Psoas muscle (tissue), 8 donors: Measurements from ENCODE around the gene CDH4. TPM values are rescaled to one million over a fixed set of nuclear protein-coding genes. Genes with fewer than 3 reads are reported as not detected.

ENCODE experiments used
- ATAC-seq, 4 donors: fragments of 200-7000 bp; cut with Tn5 transposase; one replicate each; pipeline ENCODE4 v1.9.1; 2020; ENCODE audit warnings: moderate library complexity in 3 of 4, mild to moderate bottlenecking in 2 of 4
- DNase-seq, 2 donors: peaks; one replicate each; pipeline ENCODE4 v3.0.0-alpha.2; 2020
- H3K27ac ChIP-seq: fragments of 200-600 bp; one replicate; pipeline ENCODE4 v1.8.0; 2022
- H3K27me3 ChIP-seq, 3 donors: fragments of 200-600 bp in 1 of 3; one replicate each; pipeline versions ENCODE4 v1.6.1 to v1.8.0; 2013 to 2022; ENCODE audit warnings: low read length in 2 of 3, mild to moderate bottlenecking in 2 of 3, moderate library complexity in 1 of 3; ENCODE audit not compliant: insufficient read depth in 3 of 3
- H3K36me3 ChIP-seq, 2 donors: fragments of 200-600 bp in 1 of 2; one replicate each; pipeline versions ENCODE4 v1.6.1 to v1.8.0; 2013 to 2022; ENCODE audit warnings: low read depth in 1 of 2, mild to moderate bottlenecking in 1 of 2, moderate library complexity in 1 of 2; ENCODE audit not compliant: insufficient read depth in 1 of 2
- H3K4me1 ChIP-seq: fragments of 200-600 bp; one replicate; pipeline ENCODE4 v1.8.0; 2022
- H3K4me3 ChIP-seq: fragments of 200-600 bp; one replicate; pipeline ENCODE4 v1.8.0; 2022; ENCODE audit warnings: mild to moderate bottlenecking
- H3K9me3 ChIP-seq: fragments of 200-600 bp; one replicate; pipeline ENCODE4 v1.8.0; 2022
- WGBS, 3 donors: extraction: QIAGEN DNeasy Blood & Tissue Kit; methylation state at CpG; one replicate each; pipeline versions ENCODE4 v1.1.6 to v1.1.7; 2013; 5-methylcytosine and 5-hydroxymethylcytosine counted together
- intact Hi-C, 2 donors: fragments of 100-400 bp; cut with DNase I; formaldehyde crosslinking; loops; one replicate each; pipeline versions ENCODE4 v1.11.0 to v1.14.2; 2022
- polyA plus RNA-seq, 3 donors: library from polyadenylated mRNA; stranded (reverse); fragments of 200-250 nt; gene quantifications; one replicate each; pipeline ENCODE4 v1.2.3, GENCODE V29; 2013
- total RNA-seq, 4 donors: library from RNA; stranded (reverse); fragmentation: NEBNext Ultra II Directional in 2 of 4; extraction: Animal tissue kit (Norgen Biotek cat#: 25700) in 2 of 4; gene quantifications; one replicate each; pipeline versions ENCODE4 v1.2.1 to v1.2.4, GENCODE V29; 2021 to 2023
- TF ChIP-seq, protein P1 (sequence below): fragments of 200-600 bp; IDR thresholded peaks from one replicate; pipeline ENCODE4 v1.8.0; 2022; ENCODE audit warnings: antibody characterized with exemption
- donor health status: healthy with polysubstance abuse.
- donor health status: DM: no; HTN: no; CAD: no; lungs with moderate emphysema.
- donor health status: Bipolar disorder and iron deficiency.
- donor health status: healthy.
- donor health status: DM: yes; HTN: yes; CAD: no.
- donor health status: DM: no; HTN: no; CAD: no.
- donor health status: DM: no; HTN: no; CAD: no.
- donor health status: DM: yes; HTN: yes; CAD: no.

The CDH4 gene
- total and polyA plus RNA-seq, 7 donors: 0.26 to 1.0 (median 0.34) TPM

DNA sequence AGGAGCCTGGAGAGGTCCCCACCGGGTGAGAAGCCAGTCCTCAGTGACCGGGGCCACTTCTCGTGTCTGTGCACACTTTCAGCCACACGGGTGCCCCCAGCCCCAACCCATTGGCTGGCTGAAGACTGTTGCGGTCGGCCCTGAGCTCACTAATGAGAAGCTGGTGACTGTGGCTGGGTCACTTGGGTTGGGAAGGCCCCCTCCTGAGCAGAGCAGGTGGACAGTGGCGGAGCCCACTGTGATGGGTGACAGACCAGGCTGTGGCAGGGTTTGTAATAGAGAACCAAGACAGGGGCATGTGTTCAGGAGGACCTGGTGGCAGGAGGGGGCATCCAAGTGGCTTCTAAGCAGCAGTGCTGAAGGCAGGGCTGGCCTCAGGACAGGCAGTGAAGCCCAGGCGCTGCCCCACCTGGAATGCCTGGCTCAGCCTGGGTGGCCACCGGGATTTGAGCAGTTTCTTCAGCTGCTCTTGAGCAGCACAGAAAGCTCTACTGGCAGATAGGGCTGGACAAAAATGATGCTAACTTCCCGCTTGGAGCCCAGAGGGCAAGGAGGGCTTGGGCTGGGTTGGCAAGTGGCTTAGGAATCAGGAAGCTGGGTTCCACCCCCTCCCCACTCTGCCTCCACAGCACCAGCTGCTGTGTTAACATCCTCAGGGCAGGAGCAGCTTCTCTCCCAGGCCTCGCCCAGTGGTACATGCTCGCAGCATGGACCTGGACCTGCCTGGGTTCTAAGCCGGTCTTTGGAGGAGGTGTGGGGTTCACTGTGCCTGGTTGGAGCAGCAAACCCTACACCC, 256.4 kb downstream of the CDH4 start:
- Histone ChIP-seq H3K27ac (no peak overlapping the region), H3K4me1 (no peaks in the 10 kb centered on the region), H3K9me3 (no peaks in the 10 kb centered on the region), H3K36me3 (no peaks in the 10 kb centered on the region), H3K27me3 (no peaks in the 10 kb centered on the region), H3K4me3 (no peak overlapping the region)
- TF ChIP-seq, protein P1, sequence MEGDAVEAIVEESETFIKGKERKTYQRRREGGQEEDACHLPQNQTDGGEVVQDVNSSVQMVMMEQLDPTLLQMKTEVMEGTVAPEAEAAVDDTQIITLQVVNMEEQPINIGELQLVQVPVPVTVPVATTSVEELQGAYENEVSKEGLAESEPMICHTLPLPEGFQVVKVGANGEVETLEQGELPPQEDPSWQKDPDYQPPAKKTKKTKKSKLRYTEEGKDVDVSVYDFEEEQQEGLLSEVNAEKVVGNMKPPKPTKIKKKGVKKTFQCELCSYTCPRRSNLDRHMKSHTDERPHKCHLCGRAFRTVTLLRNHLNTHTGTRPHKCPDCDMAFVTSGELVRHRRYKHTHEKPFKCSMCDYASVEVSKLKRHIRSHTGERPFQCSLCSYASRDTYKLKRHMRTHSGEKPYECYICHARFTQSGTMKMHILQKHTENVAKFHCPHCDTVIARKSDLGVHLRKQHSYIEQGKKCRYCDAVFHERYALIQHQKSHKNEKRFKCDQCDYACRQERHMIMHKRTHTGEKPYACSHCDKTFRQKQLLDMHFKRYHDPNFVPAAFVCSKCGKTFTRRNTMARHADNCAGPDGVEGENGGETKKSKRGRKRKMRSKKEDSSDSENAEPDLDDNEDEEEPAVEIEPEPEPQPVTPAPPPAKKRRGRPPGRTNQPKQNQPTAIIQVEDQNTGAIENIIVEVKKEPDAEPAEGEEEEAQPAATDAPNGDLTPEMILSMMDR: no peak
- intact Hi-C loops: no loop called here
- 85 to 88% (median 87%) methylated on average over 13 of the region's 13 CpGs for WGBS, 3 donors
- no peak for DNase-seq
- no peak for ATAC-seq

DNA sequence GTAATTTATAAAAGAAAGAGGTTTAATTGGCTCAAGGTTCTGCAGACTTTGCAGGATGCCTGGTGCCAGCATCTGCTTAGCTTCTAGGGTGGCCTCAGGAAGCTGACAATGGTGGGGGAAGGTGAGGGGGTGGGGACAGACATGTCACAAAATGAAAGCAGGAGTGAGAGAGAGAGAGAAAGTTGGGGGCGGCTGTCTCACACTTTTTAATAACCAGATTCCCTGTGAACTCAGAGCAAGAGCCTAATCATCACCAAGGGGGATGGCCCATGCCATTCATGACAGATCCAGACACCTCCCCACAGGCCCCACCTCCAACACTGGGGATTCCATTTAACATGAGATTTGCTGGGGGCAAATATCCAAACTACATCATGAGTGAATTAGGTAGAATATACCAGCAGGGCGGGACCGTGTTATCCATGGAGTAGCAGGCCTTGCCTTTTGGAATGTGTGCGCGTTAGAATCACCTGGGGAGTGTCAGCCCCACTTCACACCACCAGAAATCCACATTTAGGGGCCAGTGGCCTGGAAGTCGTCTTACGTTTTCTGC, 258.8 kb downstream of the CDH4 start:
- intact Hi-C loops: no loop called here
- no peaks in the 10 kb centered on the region for H3K36me3 ChIP-seq
- no peak for ATAC-seq

DNA sequence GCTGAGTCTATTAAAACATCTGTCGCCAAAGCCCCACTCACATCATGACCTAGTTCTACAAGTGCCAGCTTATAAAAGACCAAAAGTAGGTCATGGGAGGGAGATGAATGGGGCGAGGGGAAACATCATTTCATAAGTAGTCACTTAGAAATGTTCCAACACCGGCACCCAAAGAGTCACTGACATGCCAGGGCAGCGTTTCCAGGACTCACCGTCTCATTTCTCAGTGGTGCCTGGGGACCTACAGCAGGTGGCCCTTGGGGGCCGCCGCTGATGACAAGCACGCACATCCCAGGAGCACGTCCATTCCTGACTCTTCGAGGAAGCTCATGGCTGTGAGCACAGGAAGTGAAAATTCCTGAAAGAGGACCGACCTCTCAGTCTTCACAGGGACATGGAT, 260.4 kb downstream of the CDH4 start:
- TF ChIP-seq, protein P1: no peak
- no peaks in the 10 kb centered on the region for H3K27me3 ChIP-seq
- no peaks in the 10 kb centered on the region for H3K9me3 ChIP-seq
- ATAC-seq: no peak
- no peak overlapping the region for H3K4me3 ChIP-seq
- H3K27ac ChIP-seq: no peak overlapping the region
- no peak for DNase-seq
- no peaks in the 10 kb centered on the region for H3K36me3 ChIP-seq
- 59 to 79% (median 64%) methylated on average over 11 of the region's 11 CpGs for WGBS, 3 donors
- no peaks in the 10 kb centered on the region for H3K4me1 ChIP-seq
- intact Hi-C loops: no loop called here

More for the DNA sequence above, 258.8 kb downstream of the CDH4 start:
- Histone ChIP-seq H3K27me3 (no peaks in the 10 kb centered on the region), H3K4me1 (no peaks in the 10 kb centered on the region), H3K4me3 (no peak overlapping the region), H3K27ac (no peak overlapping the region), H3K9me3 (no peaks in the 10 kb centered on the region)
- DNase-seq: no peak
- TF ChIP-seq, protein P1: no peak
- 86 to 93% (median 92%) methylated on average over 7 of the region's 7 CpGs for WGBS, 3 donors

- TF ChIP-seq, protein P1: no peak
- Histone ChIP-seq H3K4me3 (no peak overlapping the region), H3K27ac (no peak overlapping the region), H3K4me1 (no peaks in the 10 kb centered on the region), H3K36me3 (no peaks in the 10 kb centered on the region), H3K27me3 (no peaks in the 10 kb centered on the region), H3K9me3 (no peaks in the 10 kb centered on the region)
- ATAC-seq (no peak), DNase-seq (no peak)
- intact Hi-C loops: no loop called here
- 85 to 88% (median 87%) methylated on average over 17 of the region's 17 CpGs for WGBS, 3 donors
Measured at GRCh38 chr20:61513124-61514017, 261.3 kb downstream of the CDH4 start.
